NCI-H2081 (cell line): ENCODE data around the gene ECE2.
A peak's percentile ranks its signal among the peaks of the same experiment; 100 is the strongest.

Experiments
- DNase-seq, 2 experiments: peaks; one replicate each; lab custom pipeline; 2025; lab: John Stamatoyannopoulos, UW

The ECE2 gene

DNA sequence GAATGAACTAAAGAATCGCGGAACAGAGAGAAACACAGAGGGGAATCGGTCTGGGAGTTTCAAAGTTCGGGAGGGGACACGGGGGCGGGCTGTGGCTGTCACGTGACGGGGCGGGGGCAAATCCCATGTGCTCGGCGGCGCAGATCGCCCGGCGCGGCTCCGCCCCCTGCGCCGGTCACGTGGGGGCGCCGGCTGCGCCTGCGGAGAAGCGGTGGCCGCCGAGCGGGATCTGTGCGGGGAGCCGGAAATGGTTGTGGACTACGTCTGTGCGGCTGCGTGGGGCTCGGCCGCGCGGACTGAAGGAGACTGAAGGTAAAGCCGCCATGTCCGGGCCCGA lies 38.5 kb downstream of the ECE2 start, which contains the start of gene EIF4G1:
EIF4G1 (plus strand) TSS at position 244 of the 337 bp plus-strand sequence. CDS start 1,191 bp downstream, outside the sequence.
- peak; percentile 97 to 98 for DNase-seq

- DNase-seq = peak; percentile 68 to 72
These were observed 39.1 kb downstream of the ECE2 start for GRCh38 chr3:184314700-184315542.

GRCh38 chr3:184315543-184315867 lies 39.7 kb downstream of the ECE2 start:
- DNase-seq = no peak

DNA sequence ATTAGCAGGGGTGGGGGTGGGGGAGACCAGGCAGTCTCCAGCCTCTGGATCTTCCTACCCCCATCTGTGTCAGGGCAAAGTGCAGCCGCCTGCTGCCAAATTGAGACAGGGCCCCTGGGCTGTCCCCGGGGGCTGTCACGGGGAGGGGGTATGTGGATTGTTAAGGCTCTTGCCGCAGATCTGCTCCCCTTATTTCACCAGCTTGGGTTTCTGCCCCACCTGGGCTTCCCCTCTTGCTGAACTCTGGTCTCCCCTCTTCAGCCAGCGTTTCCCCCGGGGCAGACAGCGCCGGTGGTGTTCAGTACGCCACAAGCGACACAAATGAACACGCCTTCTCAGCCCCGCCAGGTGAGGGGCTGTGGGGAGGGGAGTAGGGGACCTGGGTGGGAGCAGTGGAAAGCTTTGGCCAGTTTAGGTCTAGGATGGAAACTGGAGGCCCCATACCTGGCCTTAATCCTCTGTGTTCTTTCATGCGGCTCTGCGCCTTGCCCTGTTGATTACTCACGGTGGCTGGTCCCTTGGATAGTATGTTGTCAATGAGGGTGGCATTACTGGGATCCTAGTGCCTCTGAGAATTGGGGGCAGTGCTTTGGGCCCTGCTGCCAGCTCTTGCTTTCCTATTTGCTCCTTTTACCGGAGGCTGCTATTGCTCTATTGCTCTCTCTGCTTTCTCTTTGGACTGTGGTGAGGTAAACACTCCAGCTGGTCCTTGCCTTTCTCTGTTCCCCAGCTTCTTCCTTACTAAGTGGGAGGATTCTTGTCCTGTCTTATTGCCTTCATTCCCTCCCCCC lies 40.2 kb downstream of the ECE2 start:
- no peak for DNase-seq

DNA sequence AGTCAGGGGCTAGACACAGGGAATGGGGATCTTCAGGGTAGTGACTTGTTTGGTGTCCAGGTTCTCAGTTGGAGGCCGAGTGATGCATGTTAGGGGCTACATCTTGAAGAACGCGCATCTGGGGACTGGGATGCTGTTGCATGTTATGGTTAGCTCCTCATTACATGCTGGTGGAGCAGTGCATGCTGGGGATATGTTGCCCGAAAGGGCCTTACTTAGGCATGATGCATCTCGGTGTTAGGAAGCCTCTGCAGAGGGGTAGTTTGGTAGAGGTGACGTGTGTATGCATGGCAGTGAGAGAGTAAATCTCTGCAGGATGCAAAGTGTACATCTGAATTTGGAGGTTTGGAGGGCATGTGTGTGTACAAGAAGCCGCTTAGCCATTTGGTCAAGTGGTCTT lies 41.0 kb downstream of the ECE2 start:
- DNase-seq = no peak

DNA sequence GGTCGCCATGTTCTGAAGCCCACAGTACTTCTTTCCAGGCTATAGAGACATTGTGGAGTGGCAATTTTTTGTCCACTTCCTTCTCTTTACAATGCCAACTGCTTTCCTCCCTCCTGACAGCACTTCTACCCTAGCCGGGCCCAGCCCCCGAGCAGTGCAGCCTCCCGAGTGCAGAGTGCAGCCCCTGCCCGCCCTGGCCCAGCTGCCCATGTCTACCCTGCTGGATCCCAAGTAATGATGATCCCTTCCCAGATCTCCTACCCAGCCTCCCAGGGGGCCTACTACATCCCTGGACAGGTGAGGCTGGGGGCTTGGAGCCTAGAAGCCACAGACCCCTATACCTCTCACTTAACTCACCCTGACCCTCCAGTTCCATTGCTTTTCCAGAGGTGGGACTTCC lies 41.4 kb downstream of the ECE2 start:
- no peak for DNase-seq

DNA sequence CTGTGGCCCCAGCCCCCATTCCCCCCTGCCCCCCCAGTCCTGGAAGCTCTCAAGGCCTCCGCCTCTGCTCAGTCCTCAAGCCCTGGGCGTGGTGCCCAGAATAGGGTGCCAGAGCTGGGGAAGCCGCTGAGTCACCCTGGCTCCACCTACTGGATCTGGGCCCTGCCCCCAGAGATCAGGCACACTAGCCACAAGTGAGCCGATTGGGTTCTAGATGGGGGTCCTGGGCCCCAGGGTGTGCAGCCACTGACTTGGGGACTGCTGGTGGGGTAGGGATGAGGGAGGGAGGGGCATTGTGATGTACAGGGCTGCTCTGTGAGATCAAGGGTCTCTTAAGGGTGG lies 44.3 kb downstream of the ECE2 start:
- peak; percentile 84 for DNase-seq

GRCh38 chr3:184321666-184322065 lies 45.8 kb downstream of the ECE2 start:
- DNase-seq = no peak

GRCh38 chr3:184322731-184323487 lies 47.1 kb downstream of the ECE2 start:
- no peak for DNase-seq

- no peak for DNase-seq
These were observed 47.9 kb downstream of the ECE2 start for GRCh38 chr3:184323696-184324095.

GRCh38 chr3:184325269-184325668 lies 49.4 kb downstream of the ECE2 start:
- DNase-seq = no peak

DNA sequence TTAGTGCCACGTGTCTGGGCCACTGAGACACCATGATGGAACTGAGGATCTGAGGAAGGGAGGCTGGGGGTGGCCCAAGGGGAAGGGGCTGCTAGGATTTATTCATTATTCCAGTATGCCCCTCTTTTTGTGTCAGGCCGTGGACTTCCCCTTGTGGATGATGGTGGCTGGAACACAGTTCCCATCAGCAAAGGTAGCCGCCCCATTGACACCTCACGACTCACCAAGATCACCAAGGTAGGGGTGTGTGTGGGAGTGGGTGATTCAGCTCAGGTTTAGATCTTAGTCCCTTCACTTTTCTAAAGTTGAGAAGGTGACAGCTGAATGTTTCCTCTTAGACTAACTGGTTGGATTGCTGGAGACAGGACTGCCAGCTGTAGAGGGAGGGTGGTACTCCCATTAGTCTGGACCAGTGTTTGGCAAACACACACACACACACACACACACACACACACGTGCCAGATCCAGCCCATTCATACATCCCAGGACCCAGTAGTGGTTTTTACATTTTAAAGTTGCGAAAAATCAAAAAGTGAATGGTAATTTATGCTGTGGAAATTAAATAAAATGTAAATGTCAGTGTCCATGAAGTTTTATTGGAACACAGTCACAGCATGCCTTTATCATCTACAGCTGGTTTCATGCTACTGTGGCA lies 50.0 kb downstream of the ECE2 start:
- DNase-seq = no peak

- DNase-seq = no peak
These were observed 51.3 kb downstream of the ECE2 start for GRCh38 chr3:184327171-184327570.

- DNase-seq = no peak
These were observed 52.7 kb downstream of the ECE2 start for GRCh38 chr3:184328516-184328915.

- no peak for DNase-seq
These were observed 56.7 kb downstream of the ECE2 start for GRCh38 chr3:184332370-184333090.

- no peak for DNase-seq
These were observed 57.4 kb downstream of the ECE2 start for GRCh38 chr3:184333190-184333589.

DNA sequence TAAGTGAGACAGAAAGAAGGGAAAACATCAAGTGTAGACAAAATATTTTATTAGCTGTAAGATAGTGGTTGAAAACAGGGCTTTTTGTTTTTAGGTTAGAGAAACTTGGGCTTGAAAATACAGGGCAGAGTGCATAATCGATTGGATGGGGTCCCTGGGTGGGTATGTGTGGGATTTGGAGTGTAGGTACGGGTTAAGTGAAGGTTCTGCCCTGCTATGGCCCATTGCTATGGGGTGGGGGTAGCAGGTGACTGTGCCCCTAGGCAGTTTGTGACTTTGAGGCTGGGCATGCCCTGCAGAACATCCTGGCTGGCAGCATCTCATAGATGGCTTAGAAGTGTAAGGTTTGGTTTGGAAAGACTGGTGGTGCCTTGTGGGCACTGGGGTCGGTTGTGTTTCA lies 57.9 kb downstream of the ECE2 start:
- no peak for DNase-seq

DNA sequence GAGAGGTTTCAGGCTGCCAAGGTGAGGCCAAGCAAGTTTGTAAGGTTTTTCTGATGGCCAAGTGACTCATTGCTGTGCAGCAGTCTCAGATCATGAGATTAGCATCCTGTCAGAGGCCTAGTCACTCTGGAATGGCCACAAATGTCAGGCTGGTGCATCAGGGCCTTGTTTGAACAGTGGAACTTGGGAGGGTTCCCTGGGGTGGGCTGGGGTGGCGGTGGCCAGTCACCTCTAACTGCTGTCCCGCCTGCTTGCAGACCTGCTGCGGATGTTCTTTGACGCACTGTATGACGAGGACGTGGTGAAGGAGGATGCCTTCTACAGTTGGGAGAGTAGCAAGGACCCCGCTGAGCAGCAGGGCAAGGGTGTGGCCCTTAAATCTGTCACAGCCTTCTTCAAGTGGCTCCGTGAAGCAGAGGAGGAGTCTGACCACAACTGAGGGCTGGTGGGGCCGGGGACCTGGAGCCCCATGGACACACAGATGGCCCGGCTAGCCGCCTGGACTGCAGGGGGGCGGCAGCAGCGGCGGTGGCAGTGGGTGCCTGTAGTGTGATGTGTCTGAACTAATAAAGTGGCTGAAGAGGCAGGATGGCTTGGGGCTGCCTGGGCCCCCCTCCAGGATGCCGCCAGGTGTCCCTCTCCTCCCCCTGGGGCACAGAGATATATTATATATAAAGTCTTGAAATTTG lies 58.8 kb downstream of the ECE2 start:
- DNase-seq = no peak

- no peak for DNase-seq
These were observed 59.5 kb downstream of the ECE2 start for GRCh38 chr3:184335291-184335660.

DNA sequence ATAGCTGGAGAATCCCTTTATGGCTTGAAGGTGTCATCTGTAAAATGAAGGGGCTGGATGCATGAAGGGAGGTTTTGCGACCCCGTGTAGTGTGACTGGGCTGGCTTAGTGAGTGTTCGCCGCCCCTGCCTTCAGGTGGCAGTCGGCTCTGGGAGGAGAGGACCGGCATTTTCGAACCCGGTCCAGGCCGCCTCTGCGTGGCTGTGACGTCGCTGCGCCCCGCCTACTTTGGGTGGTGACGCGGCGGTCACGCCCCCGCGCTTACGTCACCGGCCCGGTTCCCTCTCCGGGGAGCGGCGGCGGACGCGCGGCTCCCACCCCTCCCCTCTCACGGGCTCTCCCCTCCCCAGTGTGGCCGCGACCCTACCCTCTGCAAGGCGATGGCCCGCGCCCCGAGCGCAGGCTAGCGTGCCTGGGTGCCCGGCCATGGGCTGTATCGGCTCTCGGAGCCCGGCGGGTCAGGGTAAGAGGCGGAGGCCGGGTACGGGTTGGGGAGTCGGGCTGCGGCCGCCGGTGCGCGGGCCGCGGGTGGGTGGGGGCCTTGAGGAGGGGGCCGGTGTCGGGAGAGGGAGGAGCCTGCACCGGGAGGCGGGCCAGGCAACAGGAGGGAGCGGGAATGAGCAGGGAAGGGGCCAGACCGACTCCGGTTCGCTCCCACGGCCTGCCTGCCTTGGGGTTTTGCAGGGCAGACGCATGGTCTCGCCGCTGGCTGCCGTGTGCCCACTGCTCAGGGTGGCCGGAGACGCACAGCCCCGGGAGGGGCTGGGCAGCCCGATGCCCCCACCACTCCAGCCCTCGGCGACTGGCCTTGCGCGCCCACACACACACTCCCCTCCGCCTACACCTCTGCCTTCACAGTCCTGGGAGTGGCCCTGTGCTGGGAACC lies 60.1 kb downstream of the ECE2 start:
- DNase-seq = peak; percentile 82 to 88
